Subcutaneous adipose tissue (tissue), 4 donors: Measurements from ENCODE around the gene CFAP54. TPM values are rescaled to one million over a fixed set of nuclear protein-coding genes. Genes with fewer than 3 reads are reported as not detected.

Experiments used
- total RNA-seq, 4 donors: library from RNA; depleted of rRNA; stranded (reverse); fragments of >200 nt; gene quantifications; one replicate each; pipeline ENCODE4 v1.1.0, GENCODE V29; 2016
- TF ChIP-seq, protein P1 (sequence below): fragments of 450-650 bp; IDR thresholded peaks from one replicate; pipeline ENCODE4 v1.5.1; 2016; ENCODE audit warnings: low read depth, mild to moderate bottlenecking, control low read depth, antibody characterized with exemption, moderate library complexity

Gene CFAP54
- total RNA-seq, 4 donors from 2014 or later = 0.33 to 1.7 (median 0.89) TPM

DNA sequence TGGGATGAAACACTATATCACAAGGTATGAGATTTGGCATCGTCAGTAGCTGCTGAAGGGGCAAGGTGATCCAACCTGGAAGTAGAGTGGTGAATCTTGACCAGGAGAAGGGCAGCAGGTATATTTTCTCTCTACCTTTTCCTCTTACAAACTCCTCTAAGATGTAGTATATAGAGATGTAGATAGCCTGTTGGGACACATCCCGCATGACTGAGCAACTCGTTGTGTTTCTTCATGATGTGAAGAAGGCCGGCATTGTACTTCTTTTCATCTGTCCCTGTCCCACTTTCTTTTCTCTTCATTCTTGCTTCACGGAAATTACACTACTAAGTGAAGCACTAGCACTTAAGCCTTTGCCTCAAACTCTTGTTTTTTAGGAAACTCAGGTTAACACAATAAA, 7.3 kb upstream of the CFAP54 start:
- TF ChIP-seq, protein P1, sequence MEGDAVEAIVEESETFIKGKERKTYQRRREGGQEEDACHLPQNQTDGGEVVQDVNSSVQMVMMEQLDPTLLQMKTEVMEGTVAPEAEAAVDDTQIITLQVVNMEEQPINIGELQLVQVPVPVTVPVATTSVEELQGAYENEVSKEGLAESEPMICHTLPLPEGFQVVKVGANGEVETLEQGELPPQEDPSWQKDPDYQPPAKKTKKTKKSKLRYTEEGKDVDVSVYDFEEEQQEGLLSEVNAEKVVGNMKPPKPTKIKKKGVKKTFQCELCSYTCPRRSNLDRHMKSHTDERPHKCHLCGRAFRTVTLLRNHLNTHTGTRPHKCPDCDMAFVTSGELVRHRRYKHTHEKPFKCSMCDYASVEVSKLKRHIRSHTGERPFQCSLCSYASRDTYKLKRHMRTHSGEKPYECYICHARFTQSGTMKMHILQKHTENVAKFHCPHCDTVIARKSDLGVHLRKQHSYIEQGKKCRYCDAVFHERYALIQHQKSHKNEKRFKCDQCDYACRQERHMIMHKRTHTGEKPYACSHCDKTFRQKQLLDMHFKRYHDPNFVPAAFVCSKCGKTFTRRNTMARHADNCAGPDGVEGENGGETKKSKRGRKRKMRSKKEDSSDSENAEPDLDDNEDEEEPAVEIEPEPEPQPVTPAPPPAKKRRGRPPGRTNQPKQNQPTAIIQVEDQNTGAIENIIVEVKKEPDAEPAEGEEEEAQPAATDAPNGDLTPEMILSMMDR = no peak

DNA sequence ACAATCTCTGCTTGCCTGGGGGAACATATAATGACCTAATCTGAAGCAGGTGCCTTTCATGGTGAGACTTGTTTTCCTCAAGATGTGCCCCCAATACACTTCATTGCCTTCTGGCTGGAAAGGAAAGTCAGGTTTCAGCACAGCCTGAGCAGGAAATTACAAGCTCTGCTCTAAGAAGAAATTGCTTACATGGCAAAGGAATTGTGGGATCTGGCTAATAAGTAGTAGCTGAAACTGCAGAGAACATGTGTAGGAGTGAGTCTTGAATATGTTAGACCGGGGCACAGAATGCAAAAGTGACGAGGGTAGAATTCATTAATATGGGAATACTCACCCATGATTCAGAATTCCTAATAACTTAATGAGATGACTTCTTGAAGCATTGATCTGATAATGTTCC, 6.3 kb upstream of the CFAP54 start:
- TF ChIP-seq, protein P1 = no peak

DNA sequence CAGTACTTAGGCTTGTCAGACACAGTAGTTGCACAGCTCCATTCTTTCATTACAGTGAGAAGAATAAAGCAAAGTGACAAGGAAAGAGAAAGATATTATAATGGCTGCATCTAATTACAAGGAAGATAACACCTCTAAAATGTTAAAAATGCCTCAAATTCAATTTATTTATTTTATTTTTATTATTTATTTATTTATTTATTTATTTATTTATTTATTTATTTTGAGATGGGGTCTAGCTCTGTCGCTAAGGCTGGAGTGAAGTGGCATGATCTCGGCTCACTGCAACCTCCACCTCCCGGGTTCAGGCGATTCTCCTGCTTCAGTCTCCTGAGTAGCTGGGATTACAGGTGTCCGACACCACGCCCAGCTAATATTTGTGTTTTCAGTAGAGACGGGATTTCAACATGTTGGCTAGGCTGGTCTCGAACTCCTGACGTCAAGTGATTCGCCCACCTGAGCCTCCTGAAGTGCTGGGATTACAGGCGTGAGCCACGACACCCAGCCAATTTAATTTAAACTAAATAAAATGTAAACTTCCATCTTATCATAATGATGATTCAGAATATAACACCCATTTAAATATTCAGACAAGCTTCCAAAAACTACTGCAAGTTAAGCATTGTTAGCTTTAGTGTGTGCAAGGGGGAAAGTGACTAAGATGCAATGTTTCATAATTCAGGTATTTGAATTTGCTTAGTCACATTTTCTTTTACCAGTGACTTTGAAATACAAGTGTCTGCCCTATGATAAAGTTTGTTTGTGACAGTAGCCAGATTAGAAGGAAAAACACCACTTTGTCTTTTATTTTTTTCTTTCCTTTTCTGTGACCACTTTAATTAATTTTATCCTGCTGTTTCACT, 2.4 kb upstream of the CFAP54 start:
- TF ChIP-seq, protein P1 = no peak

DNA sequence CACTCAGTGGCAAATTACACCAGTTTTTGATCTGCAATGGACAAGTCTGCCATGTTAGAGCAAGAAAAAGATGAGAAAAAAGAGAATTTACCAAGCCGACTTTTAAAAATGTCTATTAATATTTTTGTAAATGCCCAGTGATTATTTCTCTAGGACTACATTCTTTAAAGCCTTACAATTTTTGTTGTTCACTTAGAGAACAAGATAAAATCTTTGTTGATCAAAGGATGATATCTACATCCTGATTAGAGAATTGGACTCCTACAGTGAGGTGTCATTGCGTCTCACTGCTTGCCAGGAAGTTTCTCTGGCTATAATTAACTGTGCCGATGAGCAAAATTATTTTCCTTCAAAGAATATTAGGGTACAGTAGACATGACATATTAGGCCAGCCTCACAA, 1.7 kb upstream of the CFAP54 start:
- TF ChIP-seq, protein P1 = no peak

DNA sequence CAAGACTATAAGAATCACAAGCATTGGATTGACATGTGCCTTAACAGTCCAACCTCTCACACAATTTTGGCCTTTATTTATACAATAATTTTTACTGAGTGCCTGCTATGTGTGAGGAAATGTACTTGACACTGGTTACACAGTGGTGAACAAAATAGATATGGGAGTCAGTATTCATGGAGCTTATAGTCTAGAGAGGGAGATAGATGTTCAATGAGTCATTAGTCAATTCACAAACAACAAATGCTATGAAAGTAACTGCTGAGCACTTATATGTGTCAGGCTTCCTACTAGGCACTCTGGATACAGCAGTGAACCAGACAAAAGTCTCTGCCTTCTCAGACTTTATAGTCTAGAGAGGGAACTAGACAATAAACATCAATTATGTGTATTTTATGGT, 3.7 kb downstream of the CFAP54 start:
- TF ChIP-seq, protein P1 = no peak

DNA sequence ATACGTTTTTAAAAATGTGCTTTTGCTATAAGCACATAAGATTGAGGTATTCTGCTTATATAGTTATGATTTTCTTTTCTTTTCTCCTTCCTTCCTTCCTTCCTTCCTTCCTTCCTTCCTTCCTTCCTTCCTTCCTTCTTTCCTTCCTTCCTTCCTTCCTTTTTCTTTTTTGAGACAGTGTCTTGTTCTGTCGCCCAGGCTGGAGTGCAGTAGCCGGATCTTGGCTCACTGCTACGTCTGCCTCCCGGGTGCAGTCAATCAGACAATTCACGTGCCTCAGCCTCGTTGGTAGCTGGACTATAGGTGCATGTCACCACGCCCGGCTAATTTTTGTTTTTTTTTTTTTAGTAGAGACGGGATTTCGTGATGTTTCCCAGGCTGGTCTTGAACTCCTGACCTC, 5.8 kb downstream of the CFAP54 start:
- TF ChIP-seq, protein P1 = no peak

DNA sequence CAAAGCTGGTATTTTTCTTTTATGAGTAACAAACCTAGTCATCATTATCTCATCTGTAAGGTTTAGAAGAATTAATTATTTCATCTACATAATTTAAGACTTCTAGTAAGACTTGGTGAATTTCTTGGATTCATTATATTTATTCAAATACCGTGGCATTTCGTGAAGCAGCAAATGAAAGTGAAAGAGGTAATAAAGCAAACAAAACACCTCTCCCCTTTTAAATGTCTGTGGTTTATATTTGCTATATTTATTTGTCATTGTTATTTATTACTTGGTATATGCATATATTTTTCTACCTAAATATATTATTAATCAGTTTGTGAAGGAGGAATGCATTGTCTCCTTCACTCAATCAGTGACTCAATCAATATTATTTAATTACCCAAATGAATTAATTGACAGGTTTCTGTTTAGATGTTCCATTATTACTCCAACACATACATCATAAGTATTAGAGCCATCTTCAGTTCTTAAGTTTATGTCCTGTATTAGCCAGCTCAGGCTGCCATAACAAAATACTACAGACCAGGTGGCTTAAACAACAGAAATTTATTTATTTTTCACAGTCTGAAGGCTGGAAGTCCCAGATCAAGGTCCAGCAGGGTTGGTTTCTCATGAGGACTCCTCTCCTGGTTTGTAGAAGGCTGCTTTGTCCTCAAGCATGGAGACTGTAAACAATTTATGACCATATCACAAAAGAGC, 6.6 kb downstream of the CFAP54 start:
- TF ChIP-seq, protein P1 = no peak
